Endometrial microvascular endothelial cells (primary cell): ENCODE results near the gene HSPB3. TPM values are rescaled to one million over a fixed set of nuclear protein-coding genes. Genes with fewer than 3 reads are reported as not detected.
"Not testable (repeated sequence)": the region's sequence is repeated elsewhere in the genome, so short reads cannot be mapped to it uniquely, and the experiment has no call there.

Experiments used
- in situ Hi-C: cut with HindIII; loops from 2 replicates; pipeline ENCODE4 v1.10.0; 2017; ENCODE audit warnings: low sequenced_read_pairs, low pct_unique_long_range_greater_than_20kb; ENCODE audit errors: inconsistent ontology term
- total RNA-seq: library from RNA; depleted of rRNA; stranded (reverse); fragments of >200 nt; gene quantifications from one replicate; pipeline ENCODE4 v1.2.3, GENCODE V29; 2015; ENCODE audit errors: inconsistent ontology term

HSPB3 gene
- not detected for total RNA-seq

GRCh38 chr5:54455413-54456157, at the start of gene HSPB3:
TSS of gene HSPB3 (plus strand) at chr5:54455699. CDS start at chr5:54455790, 91 bp downstream.
- in situ Hi-C loops: no loop called here

- in situ Hi-C loops: no loop called here
These were observed 44.3 kb upstream of the HSPB3 start for GRCh38 chr5:54411176-54411575.

GRCh38 chr5:54412913-54413312, 42.6 kb upstream of the HSPB3 start:
- in situ Hi-C loops: no loop called here

GRCh38 chr5:54415147-54415546, 40.4 kb upstream of the HSPB3 start:
- in situ Hi-C loops: no loop called here

DNA sequence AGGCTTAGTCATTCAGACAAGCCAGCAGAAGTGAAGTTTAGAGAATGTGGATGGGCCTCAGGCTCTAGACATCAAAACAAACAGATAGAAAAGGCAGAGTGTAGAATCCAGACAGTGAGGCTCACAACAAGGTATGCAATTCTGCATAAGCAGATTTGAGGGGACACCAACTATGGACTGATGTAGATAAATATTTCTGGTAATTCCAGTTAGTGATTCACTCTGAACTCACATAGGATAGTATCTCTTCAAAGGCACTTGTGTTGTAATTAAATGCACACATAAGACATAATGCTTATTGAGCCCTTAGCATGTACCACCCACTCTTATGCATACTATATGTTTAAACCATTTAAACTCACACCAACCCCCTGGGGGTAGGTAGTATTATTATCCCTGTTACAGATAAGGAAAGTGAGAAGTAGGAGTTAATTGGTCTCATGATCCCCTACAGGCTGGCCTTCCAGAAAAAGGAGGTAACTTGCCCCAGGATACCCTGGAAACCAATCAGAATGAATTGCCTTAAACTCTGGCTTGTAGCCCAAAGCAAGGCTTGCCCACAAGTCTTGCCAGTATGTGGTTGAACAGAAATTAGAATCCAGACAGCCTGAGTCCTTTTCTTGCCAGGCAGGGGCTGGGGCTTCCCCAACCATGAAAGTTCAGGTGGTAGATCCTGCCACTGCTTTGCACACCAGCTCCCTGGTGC, 39.5 kb upstream of the HSPB3 start:
- in situ Hi-C loops: no loop called here

- in situ Hi-C loops: not testable (repeated sequence)
These were observed 35.7 kb upstream of the HSPB3 start for GRCh38 chr5:54419573-54420423.

GRCh38 chr5:54420511-54420910, 35.0 kb upstream of the HSPB3 start:
- in situ Hi-C loops: not testable (repeated sequence)

GRCh38 chr5:54421976-54422375, 33.5 kb upstream of the HSPB3 start:
- in situ Hi-C loops: no loop called here

GRCh38 chr5:54425258-54425657, 30.2 kb upstream of the HSPB3 start:
- in situ Hi-C loops: no loop called here

GRCh38 chr5:54426209-54426608, 29.3 kb upstream of the HSPB3 start:
- in situ Hi-C loops: no loop called here

- in situ Hi-C loops: not testable (repeated sequence)
These were observed 20.8 kb upstream of the HSPB3 start for GRCh38 chr5:54434650-54435049.

DNA sequence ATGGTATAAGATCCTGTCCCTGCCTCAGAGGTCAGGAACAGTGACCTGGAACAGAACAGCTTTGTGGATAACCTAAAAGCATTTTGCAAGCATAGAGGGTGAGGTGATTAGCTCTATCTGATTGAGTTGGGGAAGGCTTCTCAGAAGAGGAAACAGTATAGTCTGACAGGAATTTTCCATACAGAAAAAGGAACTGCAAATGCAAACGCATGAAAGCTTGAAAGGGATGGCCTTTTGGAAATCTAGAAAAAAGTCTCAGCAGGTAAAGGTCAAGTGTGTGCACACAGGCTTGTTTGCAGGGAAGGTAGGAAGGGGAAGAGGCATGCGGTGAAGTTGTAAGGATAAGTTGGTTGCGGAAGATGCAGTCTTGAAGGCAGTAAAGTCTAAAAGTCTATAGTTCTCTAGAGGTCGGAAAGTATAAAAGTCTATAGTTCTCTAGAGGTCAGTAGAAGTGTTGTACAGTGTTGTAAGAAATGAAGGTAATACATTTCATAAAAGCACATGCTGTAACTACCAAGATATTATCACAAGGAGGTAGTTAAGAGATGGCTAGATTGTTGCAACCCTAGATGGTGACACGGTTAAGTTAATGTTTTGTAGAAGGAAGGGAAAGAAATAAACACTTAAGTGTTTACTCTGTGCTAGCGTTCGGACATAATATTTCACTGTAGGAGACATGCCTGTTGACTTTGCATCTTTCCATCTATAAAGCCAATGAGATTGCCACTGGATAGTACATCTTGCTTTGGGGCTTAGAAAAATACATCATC, 16.7 kb upstream of the HSPB3 start:
- in situ Hi-C loops: no loop called here

DNA sequence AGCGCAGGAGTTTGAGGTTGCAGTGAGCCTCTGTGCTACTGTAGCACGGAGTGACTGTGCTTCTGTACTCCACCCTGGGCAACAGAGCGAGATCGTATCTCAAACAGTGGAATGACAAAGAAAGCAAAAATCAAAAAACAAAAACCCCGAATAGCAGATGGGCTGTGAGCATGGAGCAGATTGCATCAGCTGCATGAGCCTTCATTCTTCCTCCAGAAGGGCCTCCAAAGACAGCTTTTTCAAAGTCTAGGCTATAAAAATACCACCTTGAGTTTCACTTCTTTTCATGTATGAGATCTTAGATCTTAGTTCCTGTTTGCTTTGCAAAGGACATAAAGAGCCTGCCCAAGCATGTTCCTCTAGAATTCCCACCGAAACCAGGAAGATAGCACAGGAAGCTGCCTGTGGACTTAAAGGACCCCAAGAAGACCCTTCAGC, 15.0 kb upstream of the HSPB3 start:
- in situ Hi-C loops: no loop called here

- in situ Hi-C loops: no loop called here
These were observed 13.2 kb upstream of the HSPB3 start for GRCh38 chr5:54442271-54442670.

DNA sequence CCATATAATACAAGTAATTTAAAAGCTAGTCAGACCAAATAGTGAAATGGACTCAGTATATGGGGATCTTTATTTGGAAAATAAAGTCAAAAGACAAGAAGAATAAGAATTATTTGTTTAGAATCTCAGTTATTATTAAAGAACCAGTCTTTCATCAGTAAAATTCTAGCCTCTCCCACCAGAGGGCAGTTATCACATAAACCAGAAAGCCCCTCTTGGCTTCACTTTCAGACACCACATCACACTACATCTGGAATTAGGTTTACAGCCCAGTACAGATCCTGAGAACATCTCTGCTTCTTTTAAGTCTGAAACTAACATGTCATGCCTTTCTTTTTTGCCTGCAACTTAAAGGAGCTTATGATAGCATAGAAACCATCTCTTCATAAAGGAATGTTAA, 12.2 kb upstream of the HSPB3 start:
- in situ Hi-C loops: no loop called here

DNA sequence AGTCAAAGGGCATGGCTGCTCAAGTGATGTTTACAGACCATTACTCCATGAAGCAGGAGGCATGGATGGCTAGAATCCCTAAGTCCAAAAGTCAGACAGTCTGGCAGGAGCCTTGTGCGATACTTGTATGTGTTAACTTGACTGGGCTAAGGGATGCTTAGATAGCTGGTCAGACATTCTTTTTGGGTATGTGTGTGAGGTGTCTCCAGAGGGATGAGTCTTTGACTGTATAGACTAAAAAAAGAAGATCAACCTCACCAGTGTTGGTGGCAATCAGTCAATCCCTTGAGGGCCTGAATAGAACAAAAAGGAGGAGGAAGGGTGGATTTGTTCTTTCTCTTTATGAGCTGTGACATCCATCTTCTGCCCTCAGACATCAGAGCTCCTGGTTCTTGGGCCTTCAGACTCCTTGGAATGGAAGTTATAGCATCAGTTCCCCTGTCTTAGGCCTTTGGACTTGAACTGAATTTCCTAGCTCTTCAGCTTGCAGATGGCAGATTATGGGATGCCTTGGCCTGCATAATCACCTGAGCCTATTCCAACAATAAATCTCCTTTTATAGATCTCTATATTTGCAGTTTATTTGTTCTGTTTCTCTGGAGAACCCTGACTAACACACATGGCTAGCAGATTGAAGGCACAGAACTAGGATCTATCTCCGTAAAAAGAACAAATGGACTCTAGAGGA, 9.7 kb upstream of the HSPB3 start:
- in situ Hi-C loops: no loop called here

- in situ Hi-C loops: no loop called here
These were observed 9.1 kb upstream of the HSPB3 start for GRCh38 chr5:54446379-54446732.

- in situ Hi-C loops: no loop called here
These were observed 5.6 kb upstream of the HSPB3 start for GRCh38 chr5:54449923-54450322.
